ENCODE measurements around the gene NKX2-3.

GRCh38 chr10:99506416-99506815 lies 26.3 kb upstream of the NKX2-3 start:
- no peak for TF ChIP-seq CTCF (IDR thresholded peaks at IDR 0.05; ENCODE audit: control extremely low read depth in 1 of 3, insufficient read depth in 1 of 3, low read depth in 1 of 3, low read length in 3 of 3)
- TF ChIP-seq, protein P1, sequence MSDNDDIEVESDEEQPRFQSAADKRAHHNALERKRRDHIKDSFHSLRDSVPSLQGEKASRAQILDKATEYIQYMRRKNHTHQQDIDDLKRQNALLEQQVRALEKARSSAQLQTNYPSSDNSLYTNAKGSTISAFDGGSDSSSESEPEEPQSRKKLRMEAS (IDR thresholded peaks at IDR 0.05): no peak
- no peak for TF ChIP-seq CEBPB (IDR thresholded peaks at IDR 0.05; ENCODE audit: low read depth, low read length)
- TF ChIP-seq POLR2AphosphoS5 (IDR thresholded peaks at IDR 0.05; ENCODE audit: low read depth, low read length): no peak
- no peak for TF ChIP-seq EP300 (IDR thresholded peaks at IDR 0.05; ENCODE audit: borderline replicate concordance in 1 of 2, low read depth in 2 of 2, low read length in 2 of 2)
- TF ChIP-seq POLR2A (IDR thresholded peaks at IDR 0.05; ENCODE audit: control extremely low read depth in 1 of 2, low read depth in 2 of 2, low read length in 2 of 2): no peak
- no peak for TF ChIP-seq SIN3A (conservative IDR thresholded peaks at IDR 0.05 in 1 of 2, IDR thresholded peaks at IDR 0.05 in 1 of 2; ENCODE audit: low read depth in 1 of 2, low read length in 2 of 2)
- TF ChIP-seq RAD21 (IDR thresholded peaks at IDR 0.05 in 1 of 2, conservative IDR thresholded peaks at IDR 0.05 in 1 of 2; ENCODE audit: low read depth in 2 of 2, low read length in 2 of 2): no peak
- no peak for TF ChIP-seq RNF2 (IDR thresholded peaks at IDR 0.05; ENCODE audit: borderline replicate concordance, low read depth, low read length, missing control alignments, poor library complexity, severe bottlenecking)
- TF ChIP-seq, protein P2, sequence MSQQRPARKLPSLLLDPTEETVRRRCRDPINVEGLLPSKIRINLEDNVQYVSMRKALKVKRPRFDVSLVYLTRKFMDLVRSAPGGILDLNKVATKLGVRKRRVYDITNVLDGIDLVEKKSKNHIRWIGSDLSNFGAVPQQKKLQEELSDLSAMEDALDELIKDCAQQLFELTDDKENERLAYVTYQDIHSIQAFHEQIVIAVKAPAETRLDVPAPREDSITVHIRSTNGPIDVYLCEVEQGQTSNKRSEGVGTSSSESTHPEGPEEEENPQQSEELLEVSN (IDR thresholded peaks at IDR 0.05): no peak
- no peak for TF ChIP-seq SUZ12 (IDR thresholded peaks at IDR 0.05; ENCODE audit: low read length)
